IMR-90 (cell line): ENCODE data around the gene WLS. TPM values are rescaled to one million over a fixed set of nuclear protein-coding genes. Genes with fewer than 3 reads are reported as not detected.

Experiments
- ATAC-seq: fragments of 200-7000 bp; cut with Tn5 transposase; 2 replicates; pipeline ENCODE4 v1.9.1; 2020; ENCODE audit warnings: low read depth, mild to moderate bottlenecking, moderate library complexity
- BruUV-seq: library from RNA; stranded (reverse); fragments of 400-500 nt; replicated peaks from 2 replicates; lab custom pipeline; 2021; lab: Mats Ljungman, UMichigan
- CTCF ChIA-PET: fragments of 300-600 bp; formaldehyde crosslinking; extraction: SDS; loops from one replicate; lab custom pipeline; 2021; ENCODE audit warnings: antibody characterized with exemption; lab: Yijun Ruan, JAX
- POLR2A ChIA-PET: fragments of 300-600 bp; sonication (Branson Sonifier 250); formaldehyde crosslinking; loops from one replicate; lab custom pipeline; 2022; ENCODE audit warnings: antibody characterized with exemption; ENCODE audit not compliant: unreplicated experiment; lab: Charles Lee
- DNase-seq: peaks from one replicate; pipeline ENCODE4 v3.0.0; 2013
- H2AFZ ChIP-seq: replicated peaks from 2 replicates; pipeline ENCODE3; 2013; ENCODE audit warnings: low read length, mild to moderate bottlenecking; ENCODE audit not compliant: poor library complexity
- H2AK5ac ChIP-seq: 2 replicates; pipeline ENCODE4 v1.6.1; 2013; ENCODE audit warnings: low read depth, low read length, inconsistent platforms
- H2AK9ac ChIP-seq: replicated peaks from 2 replicates; pipeline ENCODE3; 2013; ENCODE audit warnings: mild to moderate bottlenecking, low read depth, low read length, moderate library complexity; ENCODE audit not compliant: poor library complexity
- H2BK120ac ChIP-seq: 2 replicates; pipeline ENCODE4 v1.6.1; 2013; ENCODE audit warnings: low read depth, low read length, inconsistent platforms
- H2BK15ac ChIP-seq: 3 replicates; pipeline ENCODE4 v1.6.1; 2013; ENCODE audit warnings: low read depth, low read length, inconsistent platforms
- H2BK20ac ChIP-seq: 2 replicates; pipeline ENCODE4 v1.6.1; 2013; ENCODE audit warnings: low read depth, mild to moderate bottlenecking, inconsistent platforms, low read length, moderate library complexity
- H2BK5ac ChIP-seq: 2 replicates; pipeline ENCODE4 v1.6.1; 2013; ENCODE audit warnings: mild to moderate bottlenecking, low read depth, low read length, inconsistent platforms; ENCODE audit not compliant: poor library complexity, severe bottlenecking
- H3K14ac ChIP-seq: replicated peaks from 2 replicates; pipeline ENCODE4 v1.6.1; 2013; ENCODE audit warnings: low read depth, low read length, inconsistent platforms
- H3K18ac ChIP-seq: 2 replicates; pipeline ENCODE4 v1.6.1; 2013; ENCODE audit warnings: low read depth, low read length, control low read depth
- H3K23ac ChIP-seq: 2 replicates; pipeline ENCODE4 v1.6.1; 2013; ENCODE audit warnings: low read depth, low read length, inconsistent platforms
- H3K27ac ChIP-seq: 2 replicates; pipeline ENCODE4 v1.5.1; 2013; ENCODE audit warnings: mild to moderate bottlenecking, control low read depth, low read length; ENCODE audit not compliant: insufficient read depth
- H3K27me3 ChIP-seq: 2 replicates; pipeline ENCODE4 v1.6.1; 2013; ENCODE audit warnings: low read length; ENCODE audit not compliant: control insufficient read depth, insufficient read depth
- H3K36me3 ChIP-seq: 2 replicates; pipeline ENCODE4 v1.6.1; 2013; ENCODE audit warnings: low read length, mixed read lengths; ENCODE audit not compliant: control insufficient read depth, insufficient read depth
- H3K4ac ChIP-seq: 2 replicates; pipeline ENCODE4 v1.6.1; 2013; ENCODE audit warnings: low read depth, low read length, inconsistent platforms
- H3K4me1 ChIP-seq: 2 replicates; pipeline ENCODE4 v1.6.1; 2013; ENCODE audit warnings: low read length, mixed read lengths; ENCODE audit not compliant: control insufficient read depth, insufficient read depth
- H3K4me2 ChIP-seq: 2 replicates; pipeline ENCODE4 v1.6.1; 2013; ENCODE audit warnings: low read depth, mild to moderate bottlenecking, control low read depth, low read length, moderate library complexity
- H3K4me3 ChIP-seq: 2 replicates; pipeline ENCODE4 v1.5.1; 2013; ENCODE audit warnings: low read depth, mild to moderate bottlenecking, control low read depth, low read length, moderate library complexity; ENCODE audit not compliant: insufficient read depth
- H3K56ac ChIP-seq: 2 replicates; pipeline ENCODE4 v1.6.1; 2013; ENCODE audit warnings: low read length, inconsistent platforms; ENCODE audit not compliant: insufficient read depth; ENCODE audit errors: extremely low read depth
- H3K79me1 ChIP-seq, 2 experiments: 2 replicates each; pipeline ENCODE4 v1.6.1; 2013; ENCODE audit warnings: low read length in 2 of 2, inconsistent platforms in 1 of 2, low read depth in 1 of 2
- H3K9ac ChIP-seq: 2 replicates; pipeline ENCODE4 v1.6.1; 2013; ENCODE audit warnings: low read depth, low read length, control low read depth
- H3K9me1 ChIP-seq: 2 replicates; pipeline ENCODE4 v1.6.1; 2013; ENCODE audit warnings: low read length, inconsistent platforms; ENCODE audit not compliant: insufficient read depth
- H3K9me3 ChIP-seq: 2 replicates; pipeline ENCODE4 v1.6.1; 2013; ENCODE audit warnings: low read length; ENCODE audit not compliant: control insufficient read depth, insufficient read depth
- H4K20me1 ChIP-seq: 2 replicates; pipeline ENCODE4 v1.6.1; 2013; ENCODE audit warnings: low read length, inconsistent platforms; ENCODE audit not compliant: insufficient read depth
- H4K5ac ChIP-seq: 2 replicates; pipeline ENCODE4 v1.6.1; 2013; ENCODE audit warnings: mild to moderate bottlenecking, low read depth, low read length, control low read depth
- H4K8ac ChIP-seq, 2 experiments: 2 replicates each; pipeline ENCODE4 v1.6.1; 2013; ENCODE audit warnings: low read depth in 2 of 2, low read length in 2 of 2, control low read depth in 1 of 2, inconsistent platforms in 1 of 2
- H4K91ac ChIP-seq: 2 replicates; pipeline ENCODE4 v1.6.1; 2013; ENCODE audit warnings: low read depth, low read length, inconsistent platforms; ENCODE audit not compliant: insufficient read depth
- BHLHE40 ChIP-seq: fragments of 150-350 bp; IDR thresholded peaks from 2 replicates; pipeline ENCODE4 v1.6.1; 2016; ENCODE audit warnings: mild to moderate bottlenecking, low read depth, low read length
- CEBPB ChIP-seq: IDR thresholded peaks from 2 replicates; pipeline ENCODE4 v1.6.1; 2012; ENCODE audit warnings: low read depth, low read length, improper control_type of control experiment
- CHD1 ChIP-seq: IDR thresholded peaks from 2 replicates; pipeline ENCODE4 v1.6.1; 2012; ENCODE audit warnings: low read depth, low read length, improper control_type of control experiment
- FOS ChIP-seq: fragments of 150-350 bp; IDR thresholded peaks from 2 replicates; pipeline ENCODE4 v1.6.1; 2016; ENCODE audit warnings: low read depth, low read length
- MAFK ChIP-seq: IDR thresholded peaks from 2 replicates; pipeline ENCODE4 v1.6.1; 2012; ENCODE audit warnings: low read depth, low read length, improper control_type of control experiment
- MAZ ChIP-seq: IDR thresholded peaks from 2 replicates; pipeline ENCODE4 v1.6.1; 2012; ENCODE audit warnings: low read depth, mild to moderate bottlenecking, low read length, improper control_type of control experiment, moderate library complexity, borderline replicate concordance
- MXI1 ChIP-seq: IDR thresholded peaks from 2 replicates; pipeline ENCODE4 v1.6.1; 2012; ENCODE audit warnings: low read depth, mild to moderate bottlenecking, low read length, moderate library complexity, borderline replicate concordance
- NFE2L2 ChIP-seq: fragments of 150-350 bp; IDR thresholded peaks from 2 replicates; pipeline ENCODE4 v1.6.1; 2016; ENCODE audit warnings: low read depth, mild to moderate bottlenecking, low read length
- POLR2A ChIP-seq: IDR thresholded peaks from 2 replicates; pipeline ENCODE4 v1.6.1; 2012; ENCODE audit warnings: mild to moderate bottlenecking, low read depth, low read length
- RAD21 ChIP-seq: IDR thresholded peaks from 2 replicates; pipeline ENCODE4 v1.6.1; 2012; ENCODE audit warnings: low read length, improper control_type of control experiment
- RCOR1 ChIP-seq: IDR thresholded peaks from 2 replicates; pipeline ENCODE4 v1.6.1; 2012; ENCODE audit warnings: mild to moderate bottlenecking, low read length, improper control_type of control experiment; ENCODE audit not compliant: insufficient replicate concordance
- RFX5 ChIP-seq: IDR thresholded peaks from 2 replicates; pipeline ENCODE4 v1.8.0; 2012; ENCODE audit warnings: low read depth, mild to moderate bottlenecking, low read length, moderate library complexity
- SMC3 ChIP-seq: fragments of 150-350 bp; IDR thresholded peaks from 2 replicates; pipeline ENCODE4 v1.6.1; 2016; ENCODE audit warnings: low read depth, mild to moderate bottlenecking, antibody characterized with exemption, low read length, moderate library complexity
- WGBS, 2 experiments: methylation state at CpG; one replicate each; pipeline versions ENCODE4 v1.1.5 to v1.1.7; 2013; ENCODE audit warnings: missing lambda C conversion rate in 2 of 2; ENCODE audit not compliant: insufficient read length in 1 of 2; ENCODE audit errors: extremely low coverage in 2 of 2; 5-methylcytosine and 5-hydroxymethylcytosine counted together
- dilution Hi-C: fragments of 300-500 bp; cut with HindIII; formaldehyde crosslinking; loops from one replicate; pipeline ENCODE4 v1.14.3; 2018; ENCODE audit warnings: low sequenced_read_pairs; ENCODE audit not compliant: unreplicated experiment
- in situ Hi-C: fragments of 300-500 bp; cut with MboI; formaldehyde crosslinking; loops from 3 replicates; pipeline ENCODE4 v1.14.3; 2019; ENCODE audit warnings: low sequenced_read_pairs, inconsistent platforms, mixed read lengths
- intact Hi-C: fragments of 100-400 bp; cut with micrococcal nuclease; formaldehyde crosslinking; loops from 2 replicates; pipeline ENCODE4 v1.10.0; 2022
- polyA plus RNA-seq, 3 experiments: library from polyadenylated mRNA; depleted of rRNA; stranded (reverse); fragments of >200 nt; gene quantifications; 2 replicates each; pipeline ENCODE4 v1.2.3, GENCODE V29; 2012; ENCODE audit warnings: low replicate concordance in 1 of 3
- total RNA-seq: library from RNA; depleted of rRNA; stranded (reverse); fragments of >200 nt; gene quantifications from 2 replicates; pipeline ENCODE4 v1.2.3, GENCODE V29; 2012
- TF ChIP-seq, protein P1 (sequence below): fragments of 150-350 bp; IDR thresholded peaks from 2 replicates; pipeline ENCODE4 v1.6.1; 2016; ENCODE audit warnings: low read depth, mild to moderate bottlenecking, low read length, moderate library complexity, borderline replicate concordance
- TF ChIP-seq, protein P2 (sequence below): conservative IDR thresholded peaks from 2 replicates; pipeline ENCODE4 v1.5.1; 2012; ENCODE audit warnings: mild to moderate bottlenecking, low read depth, low read length, improper control_type of control experiment
- TF ChIP-seq, protein P3 (sequence below): fragments of 150-350 bp; IDR thresholded peaks from 2 replicates; pipeline ENCODE4 v1.6.1; 2017; ENCODE audit warnings: mild to moderate bottlenecking, antibody characterized with exemption, low read length, low read depth

The WLS gene
- total and polyA plus RNA-seq, 2 of the 4 experiments (the other 2 are of a cell fraction): 152 to 157 TPM

DNA sequence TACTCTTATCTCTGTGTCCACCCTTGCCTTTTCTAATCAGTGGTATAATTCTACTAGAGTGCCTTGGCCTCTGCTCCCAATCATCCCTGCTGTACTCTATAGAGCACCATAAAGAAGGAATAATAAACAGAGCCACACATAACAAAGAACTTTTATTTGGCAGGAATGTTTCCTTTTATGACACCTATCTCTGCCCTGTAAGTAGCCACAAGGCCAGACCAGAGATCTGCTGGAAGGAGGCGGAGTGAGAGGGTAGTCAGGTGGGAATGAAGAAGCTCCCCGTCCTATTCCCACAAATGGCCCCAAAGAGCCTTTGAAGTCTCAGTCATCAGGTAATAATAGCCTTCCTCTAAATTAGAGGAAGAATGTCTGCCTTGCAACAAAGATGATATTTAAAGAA lies 32.7 kb downstream of the WLS start:
- Histone ChIP-seq H3K9me1 (peaks cover 21% of the 10 kb centered on the region), H4K8ac (no peak overlapping the region), H4K20me1 (peaks cover 26% of the 10 kb centered on the region; the same call in 1 of the 2 replicates), H2BK15ac (no peak overlapping the region; the same call in 2 of the 3 replicates), H2BK20ac (no peak overlapping the region), H3K4me2 (no peak overlapping the region), H2AK9ac (no peak overlapping the region), H4K91ac (no peak overlapping the region), H2BK5ac (no peak overlapping the region), H3K23ac (no peak overlapping the region), H4K5ac (no peak overlapping the region), H3K36me3 (peaks cover 1% of the 10 kb centered on the region; the same call in 1 of the 2 replicates), H3K27me3 (no peaks in the 10 kb centered on the region), H3K79me1 (peaks cover 15 to 55% of the 10 kb centered on the region in 2 experiments), H3K18ac (no peak overlapping the region), H3K4me3 (no peak overlapping the region), H2BK120ac (0 out of 2 replicates have a peak overlapping the region, but pooled peaks have one; percentile 5), H3K4me1 (peaks cover 18% of the 10 kb centered on the region), H3K9me3 (no peaks in the 10 kb centered on the region), H2AK5ac (peak overlapping the region; percentile 75; the same call in 1 of the 2 replicates), H2AFZ (no peak overlapping the region), H3K14ac (no peak overlapping the region), H3K27ac (no peak overlapping the region), H3K9ac (no peak overlapping the region), H3K4ac (0 out of 2 replicates have a peak overlapping the region, but pooled peaks have one; percentile 25), H3K56ac (no peak overlapping the region)
- dilution Hi-C loops (no loop called here), intact Hi-C loops (no loop called here), in situ Hi-C loops (no loop called here)
- no peak for TF ChIP-seq CEBPB
- TF ChIP-seq, protein P1, sequence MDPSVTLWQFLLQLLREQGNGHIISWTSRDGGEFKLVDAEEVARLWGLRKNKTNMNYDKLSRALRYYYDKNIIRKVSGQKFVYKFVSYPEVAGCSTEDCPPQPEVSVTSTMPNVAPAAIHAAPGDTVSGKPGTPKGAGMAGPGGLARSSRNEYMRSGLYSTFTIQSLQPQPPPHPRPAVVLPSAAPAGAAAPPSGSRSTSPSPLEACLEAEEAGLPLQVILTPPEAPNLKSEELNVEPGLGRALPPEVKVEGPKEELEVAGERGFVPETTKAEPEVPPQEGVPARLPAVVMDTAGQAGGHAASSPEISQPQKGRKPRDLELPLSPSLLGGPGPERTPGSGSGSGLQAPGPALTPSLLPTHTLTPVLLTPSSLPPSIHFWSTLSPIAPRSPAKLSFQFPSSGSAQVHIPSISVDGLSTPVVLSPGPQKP: no peak
- TF ChIP-seq, protein P2, sequence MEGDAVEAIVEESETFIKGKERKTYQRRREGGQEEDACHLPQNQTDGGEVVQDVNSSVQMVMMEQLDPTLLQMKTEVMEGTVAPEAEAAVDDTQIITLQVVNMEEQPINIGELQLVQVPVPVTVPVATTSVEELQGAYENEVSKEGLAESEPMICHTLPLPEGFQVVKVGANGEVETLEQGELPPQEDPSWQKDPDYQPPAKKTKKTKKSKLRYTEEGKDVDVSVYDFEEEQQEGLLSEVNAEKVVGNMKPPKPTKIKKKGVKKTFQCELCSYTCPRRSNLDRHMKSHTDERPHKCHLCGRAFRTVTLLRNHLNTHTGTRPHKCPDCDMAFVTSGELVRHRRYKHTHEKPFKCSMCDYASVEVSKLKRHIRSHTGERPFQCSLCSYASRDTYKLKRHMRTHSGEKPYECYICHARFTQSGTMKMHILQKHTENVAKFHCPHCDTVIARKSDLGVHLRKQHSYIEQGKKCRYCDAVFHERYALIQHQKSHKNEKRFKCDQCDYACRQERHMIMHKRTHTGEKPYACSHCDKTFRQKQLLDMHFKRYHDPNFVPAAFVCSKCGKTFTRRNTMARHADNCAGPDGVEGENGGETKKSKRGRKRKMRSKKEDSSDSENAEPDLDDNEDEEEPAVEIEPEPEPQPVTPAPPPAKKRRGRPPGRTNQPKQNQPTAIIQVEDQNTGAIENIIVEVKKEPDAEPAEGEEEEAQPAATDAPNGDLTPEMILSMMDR: no peak
- TF ChIP-seq MAZ: no peak
- no peak for TF ChIP-seq MXI1
- TF ChIP-seq MAFK: no peak
- TF ChIP-seq SMC3: no peak
- no peak for TF ChIP-seq RAD21
- no peak for TF ChIP-seq CHD1
- no peak for TF ChIP-seq RFX5
- no peak for TF ChIP-seq NFE2L2
- TF ChIP-seq BHLHE40: no peak
- no peak for TF ChIP-seq POLR2A
- TF ChIP-seq RCOR1: no peak
- no peak for TF ChIP-seq FOS
- TF ChIP-seq, protein P3, sequence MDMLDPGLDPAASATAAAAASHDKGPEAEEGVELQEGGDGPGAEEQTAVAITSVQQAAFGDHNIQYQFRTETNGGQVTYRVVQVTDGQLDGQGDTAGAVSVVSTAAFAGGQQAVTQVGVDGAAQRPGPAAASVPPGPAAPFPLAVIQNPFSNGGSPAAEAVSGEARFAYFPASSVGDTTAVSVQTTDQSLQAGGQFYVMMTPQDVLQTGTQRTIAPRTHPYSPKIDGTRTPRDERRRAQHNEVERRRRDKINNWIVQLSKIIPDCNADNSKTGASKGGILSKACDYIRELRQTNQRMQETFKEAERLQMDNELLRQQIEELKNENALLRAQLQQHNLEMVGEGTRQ: no peak
- WGBS, 2 experiments: no CpG with 5 or more reads among the region's 2 CpGs
- no peak for ATAC-seq
- DNase-seq: no peak
- BruUV-seq: no TSS peak
- CTCF ChIA-PET: no interaction called here
- POLR2A ChIA-PET: no interaction called here
